ENCODE results near the gene MDH1.

The MDH1 gene

GRCh38 chr2:63643486-63643885 is 54.7 kb downstream of the MDH1 start:
- Mint-ChIP-seq H3K9me3 (ENCODE audit: low read depth) (peaks cover 9% of the 10 kb centered on the region), H3K27me3 (peaks cover 5% of the 10 kb centered on the region), H3K4me3 (no peak overlapping the region), H3K36me3 (no peaks in the 10 kb centered on the region), H3K27ac (no peak overlapping the region), H3K4me1 (ENCODE audit: low read depth) (no peaks in the 10 kb centered on the region)

GRCh38 chr2:63648632-63649031 is 59.9 kb downstream of the MDH1 start:
- Mint-ChIP-seq H3K4me1 (ENCODE audit: low read depth) (no peaks in the 10 kb centered on the region), H3K27ac (no peak overlapping the region), H3K27me3 (peaks cover 10% of the 10 kb centered on the region), H3K4me3 (no peak overlapping the region), H3K9me3 (ENCODE audit: low read depth) (peaks cover 9% of the 10 kb centered on the region), H3K36me3 (no peaks in the 10 kb centered on the region)

- no peak overlapping the region for H3K27ac Mint-ChIP-seq
- no peaks in the 10 kb centered on the region for H3K4me1 Mint-ChIP-seq (ENCODE audit: low read depth)
- H3K36me3 Mint-ChIP-seq: no peaks in the 10 kb centered on the region
- peaks cover 9% of the 10 kb centered on the region for H3K9me3 Mint-ChIP-seq (ENCODE audit: low read depth)
- no peak overlapping the region for H3K4me3 Mint-ChIP-seq
- peaks cover 9% of the 10 kb centered on the region for H3K27me3 Mint-ChIP-seq
These were observed 61.1 kb downstream of the MDH1 start for GRCh38 chr2:63649829-63650228.

GRCh38 chr2:63650756-63651155 is 62.0 kb downstream of the MDH1 start:
- no peak overlapping the region for H3K4me3 Mint-ChIP-seq
- H3K27ac Mint-ChIP-seq: no peak overlapping the region
- H3K36me3 Mint-ChIP-seq: no peaks in the 10 kb centered on the region
- peaks cover 9% of the 10 kb centered on the region for H3K27me3 Mint-ChIP-seq
- H3K9me3 Mint-ChIP-seq (ENCODE audit: low read depth): peaks cover 7% of the 10 kb centered on the region
- no peaks in the 10 kb centered on the region for H3K4me1 Mint-ChIP-seq (ENCODE audit: low read depth)

- Mint-ChIP-seq H3K27me3 (peaks cover 9% of the 10 kb centered on the region), H3K27ac (no peak overlapping the region), H3K4me1 (ENCODE audit: low read depth) (no peaks in the 10 kb centered on the region), H3K4me3 (no peak overlapping the region), H3K36me3 (no peaks in the 10 kb centered on the region), H3K9me3 (ENCODE audit: low read depth) (peaks cover 4% of the 10 kb centered on the region)
These were observed 62.6 kb downstream of the MDH1 start for GRCh38 chr2:63651356-63651755.

- peaks cover 6% of the 10 kb centered on the region for H3K27me3 Mint-ChIP-seq
- no peak overlapping the region for H3K27ac Mint-ChIP-seq
- no peaks in the 10 kb centered on the region for H3K36me3 Mint-ChIP-seq
- no peaks in the 10 kb centered on the region for H3K9me3 Mint-ChIP-seq (ENCODE audit: low read depth)
- H3K4me1 Mint-ChIP-seq (ENCODE audit: low read depth): no peaks in the 10 kb centered on the region
- H3K4me3 Mint-ChIP-seq: no peak overlapping the region
These were observed 63.3 kb downstream of the MDH1 start for GRCh38 chr2:63651861-63652651.

- Mint-ChIP-seq H3K9me3 (ENCODE audit: low read depth) (no peaks in the 10 kb centered on the region), H3K36me3 (no peaks in the 10 kb centered on the region), H3K27me3 (peaks cover 6% of the 10 kb centered on the region)
These were observed 63.9 kb downstream of the MDH1 start for GRCh38 chr2:63652652-63652985.

GRCh38 chr2:63654959-63655358 is 66.2 kb downstream of the MDH1 start:
- H3K27me3 Mint-ChIP-seq: peaks cover 1% of the 10 kb centered on the region
- no peaks in the 10 kb centered on the region for H3K4me1 Mint-ChIP-seq (ENCODE audit: low read depth)
- H3K27ac Mint-ChIP-seq: no peak overlapping the region
- H3K9me3 Mint-ChIP-seq (ENCODE audit: low read depth): no peaks in the 10 kb centered on the region
- H3K4me3 Mint-ChIP-seq: no peak overlapping the region
- no peaks in the 10 kb centered on the region for H3K36me3 Mint-ChIP-seq

More at GRCh38 chr2:63652652-63652985, 63.9 kb downstream of the MDH1 start:
- no peak overlapping the region for H3K4me3 Mint-ChIP-seq
- H3K4me1 Mint-ChIP-seq (ENCODE audit: low read depth): no peaks in the 10 kb centered on the region
- no peak overlapping the region for H3K27ac Mint-ChIP-seq
